GM12864 (cell line): ENCODE data around the gene NRDE2.

Experiments used
- DNase-seq: peaks from one replicate; pipeline ENCODE4 v3.0.0-alpha.2; 2011; ENCODE audit warnings: low read depth
- H3K4me3 ChIP-seq: 2 replicates; pipeline ENCODE4 v1.5.1; 2011; ENCODE audit warnings: mild to moderate bottlenecking, low read depth, low read length, control low read depth
- TF ChIP-seq, protein P1 (sequence below): IDR thresholded peaks from 2 replicates; pipeline ENCODE4 v1.5.1; 2011; ENCODE audit warnings: low read depth, mild to moderate bottlenecking, moderate library complexity, low read length, control low read depth, inconsistent platforms; ENCODE audit errors: missing control alignments

The NRDE2 gene

GRCh38 chr14:90374813-90375212 is 43.1 kb upstream of the NRDE2 start:
- TF ChIP-seq, protein P1, sequence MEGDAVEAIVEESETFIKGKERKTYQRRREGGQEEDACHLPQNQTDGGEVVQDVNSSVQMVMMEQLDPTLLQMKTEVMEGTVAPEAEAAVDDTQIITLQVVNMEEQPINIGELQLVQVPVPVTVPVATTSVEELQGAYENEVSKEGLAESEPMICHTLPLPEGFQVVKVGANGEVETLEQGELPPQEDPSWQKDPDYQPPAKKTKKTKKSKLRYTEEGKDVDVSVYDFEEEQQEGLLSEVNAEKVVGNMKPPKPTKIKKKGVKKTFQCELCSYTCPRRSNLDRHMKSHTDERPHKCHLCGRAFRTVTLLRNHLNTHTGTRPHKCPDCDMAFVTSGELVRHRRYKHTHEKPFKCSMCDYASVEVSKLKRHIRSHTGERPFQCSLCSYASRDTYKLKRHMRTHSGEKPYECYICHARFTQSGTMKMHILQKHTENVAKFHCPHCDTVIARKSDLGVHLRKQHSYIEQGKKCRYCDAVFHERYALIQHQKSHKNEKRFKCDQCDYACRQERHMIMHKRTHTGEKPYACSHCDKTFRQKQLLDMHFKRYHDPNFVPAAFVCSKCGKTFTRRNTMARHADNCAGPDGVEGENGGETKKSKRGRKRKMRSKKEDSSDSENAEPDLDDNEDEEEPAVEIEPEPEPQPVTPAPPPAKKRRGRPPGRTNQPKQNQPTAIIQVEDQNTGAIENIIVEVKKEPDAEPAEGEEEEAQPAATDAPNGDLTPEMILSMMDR: no peak
- H3K4me3 ChIP-seq: no peak overlapping the region
- DNase-seq: no peak

GRCh38 chr14:90373887-90374286 is 42.1 kb upstream of the NRDE2 start:
- TF ChIP-seq, protein P1: no peak
- DNase-seq: no peak
- no peak overlapping the region for H3K4me3 ChIP-seq

GRCh38 chr14:90368946-90369721 is 37.4 kb upstream of the NRDE2 start:
- no peak overlapping the region for H3K4me3 ChIP-seq
- TF ChIP-seq, protein P1: no peak
- DNase-seq: no peak

DNA sequence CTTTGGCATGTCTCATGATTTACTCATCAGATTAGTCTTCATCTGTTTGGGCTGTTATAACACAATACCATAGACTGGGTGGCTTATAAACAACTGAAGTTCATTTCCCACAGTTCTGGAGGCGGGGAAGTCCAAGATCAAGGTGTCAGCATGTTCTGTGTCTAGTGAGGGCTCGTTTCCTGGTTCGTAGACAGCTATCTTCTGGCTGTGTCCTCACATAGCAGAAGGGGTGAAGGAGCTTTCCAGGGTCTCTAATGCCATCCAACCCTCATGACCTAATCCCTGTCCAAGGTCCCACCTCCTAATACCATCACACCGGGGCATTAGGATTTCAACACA is 30.8 kb upstream of the NRDE2 start:
- no peak for DNase-seq
- H3K4me3 ChIP-seq: no peak overlapping the region
- TF ChIP-seq, protein P1: no peak

DNA sequence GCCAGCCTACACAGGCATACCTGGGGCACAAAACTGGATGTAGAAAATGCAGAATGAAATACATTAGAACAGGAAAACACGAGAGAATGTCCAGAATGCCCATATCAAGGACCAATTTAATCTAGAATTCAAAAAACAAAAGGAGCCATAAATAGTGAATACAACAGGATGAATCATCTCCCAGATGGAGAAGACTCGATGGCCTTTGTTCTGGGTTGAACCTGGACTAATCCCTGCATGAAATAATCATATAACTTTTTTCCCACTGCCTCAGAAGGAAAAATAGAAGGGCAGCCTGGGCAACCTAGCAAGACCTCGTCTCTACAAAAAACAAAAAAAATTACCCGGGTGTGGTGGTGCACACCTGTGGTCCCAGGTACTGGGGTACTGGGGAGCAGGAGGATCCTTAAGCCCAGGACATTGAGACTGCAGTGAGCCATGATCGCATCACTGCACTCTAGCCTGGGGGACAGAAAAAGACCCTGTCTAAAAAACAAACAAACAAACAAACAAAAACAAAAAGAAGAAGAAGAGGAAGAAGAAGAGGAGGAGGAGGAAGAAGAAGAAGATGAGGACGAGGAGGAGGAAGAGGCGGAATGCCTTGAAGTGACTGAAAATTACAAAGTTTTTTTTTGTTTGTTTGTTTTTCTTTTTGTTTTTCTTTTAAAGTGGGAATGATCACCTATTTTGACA is 30.3 kb upstream of the NRDE2 start:
- H3K4me3 ChIP-seq: no peak overlapping the region
- TF ChIP-seq, protein P1: no peak
- DNase-seq: no peak

DNA sequence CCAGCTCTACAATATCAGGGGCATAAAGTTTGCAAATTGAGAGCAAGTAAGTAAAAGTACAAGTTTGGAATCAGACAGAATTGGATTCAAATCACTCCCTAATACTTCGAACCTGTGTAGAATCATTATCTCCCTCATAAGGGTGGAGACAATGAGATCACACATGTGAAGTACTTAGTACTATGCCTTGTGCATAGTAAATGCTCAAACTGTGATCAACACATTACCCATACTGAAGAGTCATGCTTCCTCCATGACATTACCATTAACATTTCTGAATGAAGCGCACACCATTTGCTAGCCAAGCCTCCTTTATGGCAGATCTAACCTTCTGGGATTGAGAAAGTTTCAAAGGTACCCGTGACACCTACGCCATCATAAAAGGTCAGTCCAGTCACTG is 26.6 kb upstream of the NRDE2 start:
- no peak for DNase-seq
- TF ChIP-seq, protein P1: no peak
- H3K4me3 ChIP-seq: no peak overlapping the region
